ENCODE results near the gene PNPLA8.

PNPLA8 gene

DNA sequence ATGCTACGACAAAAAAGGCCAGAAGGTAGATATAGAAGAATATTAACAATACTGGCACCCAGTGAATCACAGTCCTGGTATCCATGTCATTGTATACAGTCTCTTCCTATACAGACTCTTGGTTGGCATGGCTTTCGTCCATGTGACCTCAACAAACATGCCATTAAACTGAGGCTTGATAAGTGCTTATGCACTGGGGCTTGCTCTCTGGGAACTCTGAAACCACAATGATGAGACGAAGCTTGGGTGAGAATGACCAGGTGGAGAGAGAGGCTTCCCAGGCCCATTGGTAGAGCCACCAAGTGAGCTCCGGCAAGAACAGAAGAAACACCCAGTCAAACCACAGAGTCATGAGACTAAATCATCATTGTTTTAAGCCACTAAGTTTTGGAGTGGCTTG lies 33.2 kb downstream of the PNPLA8 start:
- H3K4me1 ChIP-seq (ENCODE audit: control insufficient read depth in 1 of 2, insufficient read depth in 1 of 2, low read depth in 1 of 2, low read length in 1 of 2), result no peaks in the 10 kb centered on the region
- H3K27ac ChIP-seq, result no peak overlapping the region
- H3K36me3 ChIP-seq, result peaks cover 51% of the 10 kb centered on the region
- no peaks in the 10 kb centered on the region for H3K9me3 ChIP-seq
- no peak overlapping the region for H3K4me3 ChIP-seq (ENCODE audit: low read depth in 1 of 2, low read length in 1 of 2)
- H3K27me3 ChIP-seq, result no peaks in the 10 kb centered on the region
- TF ChIP-seq, protein P1, sequence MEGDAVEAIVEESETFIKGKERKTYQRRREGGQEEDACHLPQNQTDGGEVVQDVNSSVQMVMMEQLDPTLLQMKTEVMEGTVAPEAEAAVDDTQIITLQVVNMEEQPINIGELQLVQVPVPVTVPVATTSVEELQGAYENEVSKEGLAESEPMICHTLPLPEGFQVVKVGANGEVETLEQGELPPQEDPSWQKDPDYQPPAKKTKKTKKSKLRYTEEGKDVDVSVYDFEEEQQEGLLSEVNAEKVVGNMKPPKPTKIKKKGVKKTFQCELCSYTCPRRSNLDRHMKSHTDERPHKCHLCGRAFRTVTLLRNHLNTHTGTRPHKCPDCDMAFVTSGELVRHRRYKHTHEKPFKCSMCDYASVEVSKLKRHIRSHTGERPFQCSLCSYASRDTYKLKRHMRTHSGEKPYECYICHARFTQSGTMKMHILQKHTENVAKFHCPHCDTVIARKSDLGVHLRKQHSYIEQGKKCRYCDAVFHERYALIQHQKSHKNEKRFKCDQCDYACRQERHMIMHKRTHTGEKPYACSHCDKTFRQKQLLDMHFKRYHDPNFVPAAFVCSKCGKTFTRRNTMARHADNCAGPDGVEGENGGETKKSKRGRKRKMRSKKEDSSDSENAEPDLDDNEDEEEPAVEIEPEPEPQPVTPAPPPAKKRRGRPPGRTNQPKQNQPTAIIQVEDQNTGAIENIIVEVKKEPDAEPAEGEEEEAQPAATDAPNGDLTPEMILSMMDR (IDR thresholded peaks at IDR 0.05), result no peak

DNA sequence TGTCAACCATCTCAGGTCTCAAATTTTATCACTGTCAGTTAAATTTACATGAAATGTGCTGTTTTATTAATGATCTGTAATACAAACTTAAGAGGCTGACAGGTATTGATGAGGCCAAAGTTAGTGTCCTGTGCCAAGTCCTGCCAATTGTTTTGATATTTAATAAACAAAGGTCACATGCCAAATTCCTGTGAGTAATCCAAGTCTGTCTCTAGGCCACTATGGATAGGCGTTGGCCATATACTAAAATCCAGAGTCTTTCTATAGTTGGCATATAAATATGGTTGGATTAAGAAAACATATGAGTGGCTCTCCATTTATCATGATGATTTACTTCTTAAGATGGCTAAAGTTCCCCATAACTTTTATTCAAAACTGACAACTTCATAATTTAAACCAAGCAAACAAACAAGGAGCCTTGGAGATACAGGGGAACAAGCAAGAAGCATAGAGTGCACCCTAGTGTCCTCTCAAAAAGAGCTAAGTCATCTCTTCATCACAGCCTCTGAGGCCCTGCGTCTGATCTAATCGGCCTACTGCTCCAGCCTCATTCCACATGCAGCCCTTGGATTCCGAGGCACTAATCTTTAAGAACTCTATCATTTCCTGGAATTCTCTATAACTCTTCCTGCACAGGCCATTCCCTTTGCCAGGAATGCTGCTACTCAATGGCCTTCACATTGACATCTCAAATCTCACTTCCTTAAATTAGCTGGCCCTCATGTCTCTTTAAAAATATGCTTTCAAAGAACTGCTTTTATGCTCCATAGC lies 37.0 kb downstream of the PNPLA8 start:
- Histone ChIP-seq H3K27me3 (no peaks in the 10 kb centered on the region), H3K27ac (no peak overlapping the region), H3K4me1 (ENCODE audit: control insufficient read depth in 1 of 2, insufficient read depth in 1 of 2, low read depth in 1 of 2, low read length in 1 of 2) (no peaks in the 10 kb centered on the region), H3K9me3 (no peaks in the 10 kb centered on the region), H3K36me3 (peaks cover 60% of the 10 kb centered on the region), H3K4me3 (ENCODE audit: low read depth in 1 of 2, low read length in 1 of 2) (no peak overlapping the region)
- TF ChIP-seq, protein P1 (IDR thresholded peaks at IDR 0.05), result no peak

DNA sequence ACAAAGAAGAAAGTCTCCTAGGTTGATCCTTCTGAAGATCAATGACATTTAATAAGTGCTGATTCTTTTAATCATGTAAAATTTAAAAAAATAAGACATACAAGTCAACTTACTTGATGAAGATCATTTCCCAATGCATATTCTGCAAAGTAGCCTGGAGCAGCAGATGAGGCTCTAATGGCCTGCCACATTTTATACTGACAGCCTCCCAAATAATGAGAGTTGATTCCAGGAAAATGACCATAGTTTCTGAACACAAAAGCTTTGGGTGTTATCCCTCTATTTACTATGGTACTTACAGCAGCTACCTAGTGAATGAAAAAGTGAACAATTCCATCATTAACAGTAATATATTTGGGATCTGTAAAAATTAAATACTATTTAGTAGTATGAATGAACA lies 38.3 kb downstream of the PNPLA8 start:
- Histone ChIP-seq H3K27me3 (no peaks in the 10 kb centered on the region), H3K36me3 (peaks cover 69% of the 10 kb centered on the region), H3K4me3 (ENCODE audit: low read depth in 1 of 2, low read length in 1 of 2) (no peak overlapping the region), H3K4me1 (ENCODE audit: control insufficient read depth in 1 of 2, insufficient read depth in 1 of 2, low read depth in 1 of 2, low read length in 1 of 2) (no peaks in the 10 kb centered on the region), H3K27ac (no peak overlapping the region), H3K9me3 (no peaks in the 10 kb centered on the region)
- TF ChIP-seq, protein P1 (IDR thresholded peaks at IDR 0.05), result no peak

DNA sequence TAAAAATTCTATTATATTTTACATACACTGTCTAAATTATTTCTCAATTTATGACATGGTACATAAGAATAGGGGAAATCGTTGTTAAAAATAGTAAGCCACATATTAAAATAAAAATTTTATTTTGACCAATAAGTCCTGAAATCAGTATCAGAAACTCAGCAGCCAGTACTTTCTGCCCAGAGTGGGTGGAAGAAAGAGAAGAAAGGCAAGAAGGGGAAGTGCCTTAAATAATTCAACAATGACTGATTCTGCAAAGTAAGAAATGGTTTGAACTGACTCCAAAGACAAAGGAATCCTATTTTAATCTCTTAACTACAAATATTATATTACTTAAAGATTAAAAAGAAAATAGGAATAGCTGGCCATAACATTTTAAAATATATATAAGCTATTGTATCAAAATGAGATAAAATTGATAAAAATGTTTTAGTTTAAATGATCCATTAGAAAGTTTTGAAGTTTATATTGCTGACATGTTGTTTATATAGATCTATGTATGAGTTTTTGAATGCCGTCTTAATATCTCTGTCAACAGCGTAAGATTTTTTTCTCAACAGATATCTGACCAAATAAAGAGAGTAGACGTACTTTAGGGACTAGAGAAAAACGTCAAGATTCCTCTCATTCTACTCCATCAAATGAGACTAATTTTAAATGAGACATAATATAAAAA lies 39.5 kb downstream of the PNPLA8 start:
- TF ChIP-seq, protein P1 (IDR thresholded peaks at IDR 0.05), result no peak
- Histone ChIP-seq H3K27me3 (no peaks in the 10 kb centered on the region), H3K9me3 (no peaks in the 10 kb centered on the region), H3K36me3 (peaks cover 66% of the 10 kb centered on the region), H3K4me3 (ENCODE audit: low read depth in 1 of 2, low read length in 1 of 2) (no peak overlapping the region), H3K27ac (no peak overlapping the region), H3K4me1 (ENCODE audit: control insufficient read depth in 1 of 2, insufficient read depth in 1 of 2, low read depth in 1 of 2, low read length in 1 of 2) (no peaks in the 10 kb centered on the region)

DNA sequence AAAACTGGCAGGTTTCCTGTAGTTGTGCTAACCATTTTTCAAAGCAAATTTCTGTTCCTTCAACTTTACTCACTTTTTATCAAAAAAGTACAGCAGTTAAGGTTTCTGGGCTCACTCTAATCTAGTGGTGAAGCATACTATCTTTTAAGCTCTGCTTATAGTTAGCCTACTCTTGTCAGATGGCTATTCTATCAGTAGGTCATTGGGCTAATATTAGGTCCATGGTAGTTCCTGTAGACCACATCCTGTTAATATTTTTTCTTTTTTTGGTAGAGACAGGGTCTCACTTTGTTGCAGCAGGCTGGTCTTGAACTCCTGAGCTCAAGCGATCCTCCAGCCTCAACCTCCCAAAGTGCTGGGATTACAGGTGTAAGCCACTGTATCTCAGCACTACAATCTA lies 41.8 kb downstream of the PNPLA8 start:
- Histone ChIP-seq H3K9me3 (no peaks in the 10 kb centered on the region), H3K27me3 (no peaks in the 10 kb centered on the region), H3K4me3 (ENCODE audit: low read depth in 1 of 2, low read length in 1 of 2) (no peak overlapping the region), H3K4me1 (ENCODE audit: control insufficient read depth in 1 of 2, insufficient read depth in 1 of 2, low read depth in 1 of 2, low read length in 1 of 2) (no peaks in the 10 kb centered on the region), H3K27ac (no peak overlapping the region), H3K36me3 (peaks cover 61% of the 10 kb centered on the region)
- TF ChIP-seq, protein P1 (IDR thresholded peaks at IDR 0.05), result no peak
